ENCODE measurements around the gene TRABD2B.
"Not testable (repeated sequence)": the region's sequence is repeated elsewhere in the genome, so short reads cannot be mapped to it uniquely, and the experiment has no call there.

Gene TRABD2B

GRCh38 chr1:47963568-47964358, 33.4 kb downstream of the TRABD2B start:
- H3K4me3 ChIP-seq (replicated peaks; ENCODE audit: low read depth, low read length), result no peak overlapping the region
- no peak for DNase-seq (ENCODE audit: low read depth)
- no peak for TF ChIP-seq CTCF (IDR thresholded peaks at IDR 0.05; ENCODE audit: low read length, missing control alignments)

GRCh38 chr1:47962750-47963492, 34.3 kb downstream of the TRABD2B start:
- DNase-seq (ENCODE audit: low read depth), result no peak
- no peak for TF ChIP-seq CTCF (IDR thresholded peaks at IDR 0.05; ENCODE audit: low read length, missing control alignments)
- H3K4me3 ChIP-seq (replicated peaks; ENCODE audit: low read depth, low read length), result no peak overlapping the region

- DNase-seq (ENCODE audit: low read depth); H3K4me3 ChIP-seq (replicated peaks; ENCODE audit: low read depth, low read length): not testable (repeated sequence)
Observed at GRCh38 chr1:47961835-47962234, 35.4 kb downstream of the TRABD2B start.

GRCh38 chr1:47956491-47956890, 40.7 kb downstream of the TRABD2B start:
- H3K4me3 ChIP-seq (replicated peaks; ENCODE audit: low read depth, low read length); DNase-seq (ENCODE audit: low read depth): not testable (repeated sequence)

- H3K4me3 ChIP-seq (replicated peaks; ENCODE audit: low read depth, low read length), result no peak overlapping the region
- TF ChIP-seq CTCF (IDR thresholded peaks at IDR 0.05; ENCODE audit: low read length, missing control alignments), result no peak
- no peak for DNase-seq (ENCODE audit: low read depth)
Observed at GRCh38 chr1:47953661-47954060, 43.5 kb downstream of the TRABD2B start.

GRCh38 chr1:47951545-47952235, 45.5 kb downstream of the TRABD2B start:
- H3K4me3 ChIP-seq (replicated peaks; ENCODE audit: low read depth, low read length), result no peak overlapping the region
- no peak for DNase-seq (ENCODE audit: low read depth)
- TF ChIP-seq CTCF (IDR thresholded peaks at IDR 0.05; ENCODE audit: low read length, missing control alignments), result no peak

- DNase-seq (ENCODE audit: low read depth), result no peak
- no peak overlapping the region for H3K4me3 ChIP-seq (replicated peaks; ENCODE audit: low read depth, low read length)
- TF ChIP-seq CTCF (IDR thresholded peaks at IDR 0.05; ENCODE audit: low read length, missing control alignments), result no peak
Observed at GRCh38 chr1:47951026-47951425, 46.2 kb downstream of the TRABD2B start.

Data from fibroblast of pulmonary artery (primary cell).